H1 (cell line): ENCODE data around the gene SLC16A2. TPM values are rescaled to one million over a fixed set of nuclear protein-coding genes. Genes with fewer than 3 reads are reported as not detected.

Experiments used
- CTCF ChIA-PET: fragments of 300-600 bp; sonication (Branson Sonifier 250); formaldehyde crosslinking; loops from one replicate; lab custom pipeline; 2021; ENCODE audit not compliant: partially characterized antibody; lab: Charles Lee
- POLR2A ChIA-PET: fragments of 300-600 bp; sonication (Branson Sonifier 250); formaldehyde crosslinking; loops from one replicate; lab custom pipeline; 2021; ENCODE audit warnings: inconsistent platforms; ENCODE audit not compliant: partially characterized antibody; lab: Charles Lee
- DNase-seq, 2 experiments: peaks; one replicate each; pipeline versions ENCODE4 v3.0.0 to v3.0.0-alpha.2; 2010 to 2022; ENCODE audit warnings: low spot score in 2 of 2, low read depth in 1 of 2, mixed read lengths in 1 of 2
- FAIRE-seq: peaks from 2 replicates; lab custom pipeline; 2011; peaks lifted over from hg19 to GRCh38; lab: Jason Lieb, UNC
- H2AFZ ChIP-seq: 2 replicates; pipeline ENCODE4 v1.8.1; 2012; ENCODE audit warnings: low read length, inconsistent platforms
- H2AK5ac ChIP-seq: 2 replicates; pipeline ENCODE4 v1.6.1; 2013; ENCODE audit warnings: low read depth, low read length
- H2BK120ac ChIP-seq: replicated peaks from 2 replicates; pipeline ENCODE3; 2013; ENCODE audit warnings: low read depth, low read length, inconsistent platforms
- H2BK12ac ChIP-seq: 2 replicates; pipeline ENCODE4 v1.6.1; 2013; ENCODE audit warnings: low read depth, low read length
- H2BK15ac ChIP-seq: 2 replicates; pipeline ENCODE4 v1.6.1; 2013; ENCODE audit warnings: low read length
- H2BK20ac ChIP-seq: 2 replicates; pipeline ENCODE4 v1.6.1; 2013; ENCODE audit warnings: low read length
- H2BK5ac ChIP-seq: 2 replicates; pipeline ENCODE4 v1.6.1; 2013; ENCODE audit warnings: low read depth, low read length
- H3K14ac ChIP-seq: 2 replicates; pipeline ENCODE4 v1.6.1; 2013; ENCODE audit warnings: inconsistent platforms; ENCODE audit not compliant: insufficient read length
- H3K18ac ChIP-seq: 2 replicates; pipeline ENCODE4 v1.6.1; 2013; ENCODE audit warnings: low read length; ENCODE audit errors: extremely low read depth
- H3K23ac ChIP-seq: 2 replicates; pipeline ENCODE4 v1.6.1; 2013; ENCODE audit warnings: inconsistent platforms; ENCODE audit not compliant: insufficient read length
- H3K23me2 ChIP-seq: 2 replicates; pipeline ENCODE4 v1.6.1; 2013; ENCODE audit warnings: low read depth, low read length
- H3K27ac ChIP-seq: 2 replicates; pipeline ENCODE4 v1.6.1; 2011; ENCODE audit warnings: low read depth, low read length, inconsistent platforms
- H3K27me3 ChIP-seq, 4 experiments: replicated peaks in 1 of 4; 1 replicate in 1 of 4; 2 replicates in 3 of 4; pipeline versions ENCODE4 v1.6.1 to v1.8.1; 2011 to 2013; ENCODE audit warnings: low read length in 3 of 4, mild to moderate bottlenecking in 3 of 4, inconsistent platforms in 2 of 4, mixed read lengths in 2 of 4, moderate library complexity in 1 of 4; ENCODE audit not compliant: control insufficient read depth in 3 of 4, insufficient read depth in 3 of 4; ENCODE audit errors: extremely low read depth in 1 of 4
- H3K36me3 ChIP-seq, 4 experiments: 2 replicates each; pipeline versions ENCODE4 v1.6.1 to v1.8.1; 2011 to 2013; ENCODE audit warnings: mild to moderate bottlenecking in 4 of 4, low read length in 3 of 4, moderate library complexity in 2 of 4, control low read depth in 1 of 4, inconsistent platforms in 1 of 4; ENCODE audit not compliant: insufficient read depth in 4 of 4, control insufficient read depth in 2 of 4
- H3K4ac ChIP-seq: replicated peaks from 2 replicates; pipeline ENCODE3; 2013; ENCODE audit warnings: low read length, low read depth, mixed read lengths, inconsistent platforms; ENCODE audit not compliant: insufficient read length
- H3K4me1 ChIP-seq, 4 experiments: replicated peaks in 1 of 4; 1 replicate in 1 of 4; 2 replicates in 3 of 4; pipeline versions ENCODE4 v1.6.1 to v1.8.1; 2011 to 2013; ENCODE audit warnings: low read length in 3 of 4, inconsistent platforms in 2 of 4, mixed read lengths in 1 of 4; ENCODE audit not compliant: insufficient read depth in 4 of 4, control insufficient read depth in 3 of 4
- H3K4me2 ChIP-seq, 2 experiments: 2 replicates each; pipeline versions ENCODE4 v1.6.1 to v1.8.1; 2011 to 2013; ENCODE audit warnings: low read depth in 2 of 2, low read length in 2 of 2, control low read depth in 1 of 2, inconsistent platforms in 1 of 2, mild to moderate bottlenecking in 1 of 2; ENCODE audit not compliant: insufficient read depth in 1 of 2
- H3K4me3 ChIP-seq, 4 experiments: fragments of 200-600, 300-600 bp in 1 of 4; sonication (generic), shearing (Covaris generic), sonication (Bioruptor Twin) in 1 of 4; 2 replicates each; pipeline versions ENCODE4 v1.5.1 to v1.8.1; 2011 to 2016; ENCODE audit warnings: low read length in 4 of 4, low read depth in 3 of 4, control low read depth in 2 of 4, inconsistent platforms in 2 of 4, mild to moderate bottlenecking in 2 of 4, mixed read lengths in 1 of 4, moderate library complexity in 1 of 4; ENCODE audit not compliant: insufficient read depth in 2 of 4; ENCODE audit errors: extremely low read depth in 1 of 4
- H3K56ac ChIP-seq: replicated peaks from 2 replicates; pipeline ENCODE3; 2013; ENCODE audit warnings: low read depth, mild to moderate bottlenecking, mixed read lengths, low read length, inconsistent platforms; ENCODE audit not compliant: insufficient read length
- H3K79me1 ChIP-seq: 2 replicates; pipeline ENCODE4 v1.6.1; 2013; ENCODE audit warnings: low read depth, low read length, control low read depth
- H3K79me2 ChIP-seq, 2 experiments: 2 replicates each; pipeline versions ENCODE4 v1.6.1 to v1.8.1; 2012 to 2013; ENCODE audit warnings: low read length in 2 of 2, mild to moderate bottlenecking in 2 of 2, inconsistent platforms in 1 of 2; ENCODE audit not compliant: insufficient read depth in 2 of 2, control insufficient read depth in 1 of 2
- H3K9ac ChIP-seq, 4 experiments: replicated peaks in 1 of 4; 1 replicate in 1 of 4; 2 replicates in 3 of 4; pipeline versions ENCODE4 v1.6.1 to v1.8.1; 2011 to 2013; ENCODE audit warnings: low read depth in 3 of 4, low read length in 3 of 4, control low read depth in 2 of 4, mild to moderate bottlenecking in 2 of 4, moderate library complexity in 2 of 4, inconsistent platforms in 1 of 4; ENCODE audit errors: extremely low read depth in 1 of 4
- H3K9me3 ChIP-seq, 2 experiments: 2 replicates each; pipeline versions ENCODE4 v1.6.1 to v1.8.1; 2012 to 2013; ENCODE audit warnings: mild to moderate bottlenecking in 2 of 2, moderate library complexity in 2 of 2, control low read depth in 1 of 2, inconsistent platforms in 1 of 2, low read depth in 1 of 2, low read length in 1 of 2, mixed read lengths in 1 of 2; ENCODE audit not compliant: insufficient read depth in 2 of 2
- H4K20me1 ChIP-seq, 2 experiments: replicated peaks in 1 of 2; 2 replicates each; pipeline versions ENCODE3 to v1.8.1; 2011 to 2013; ENCODE audit warnings: inconsistent platforms in 2 of 2, low read length in 2 of 2, mild to moderate bottlenecking in 1 of 2; ENCODE audit not compliant: insufficient read depth in 2 of 2, control insufficient read depth in 1 of 2
- H4K5ac ChIP-seq: 2 replicates; pipeline ENCODE4 v1.6.1; 2013; ENCODE audit warnings: low read length, low read depth, mixed read lengths, inconsistent platforms; ENCODE audit not compliant: insufficient read length
- H4K8ac ChIP-seq: 2 replicates; pipeline ENCODE4 v1.8.0; 2013; ENCODE audit warnings: mild to moderate bottlenecking, moderate library complexity, low read length, inconsistent platforms; ENCODE audit not compliant: insufficient read depth; ENCODE audit errors: extremely low read depth
- H4K91ac ChIP-seq: replicated peaks from 2 replicates; pipeline ENCODE3; 2013; ENCODE audit warnings: low read length, mixed read lengths, inconsistent platforms; ENCODE audit not compliant: insufficient read length
- CHD2 ChIP-seq: IDR thresholded peaks from 2 replicates; pipeline ENCODE4 v1.6.1; 2012; ENCODE audit warnings: low read length, improper control_type of control experiment
- GTF2F1 ChIP-seq: IDR thresholded peaks from 2 replicates; pipeline ENCODE4 v1.6.1; 2012; ENCODE audit warnings: low read depth, low read length, improper control_type of control experiment, borderline replicate concordance
- JUND ChIP-seq: IDR thresholded peaks from 2 replicates; pipeline ENCODE4 v1.6.1; 2011; ENCODE audit warnings: mild to moderate bottlenecking, improper control_type of control experiment, low read length
- POLR2A ChIP-seq, 2 experiments: IDR thresholded peaks; 1 replicate in 1 of 2; 2 replicates in 1 of 2; pipeline ENCODE4 v1.6.1; 2011; ENCODE audit warnings: low read depth in 2 of 2, low read length in 2 of 2, mild to moderate bottlenecking in 2 of 2; ENCODE audit errors: control extremely low read depth in 1 of 2
- RAD21 ChIP-seq, 2 experiments: IDR thresholded peaks in 1 of 2; conservative IDR thresholded peaks in 1 of 2; 2 replicates each; pipeline ENCODE4 v1.6.1; 2011; ENCODE audit warnings: low read depth in 2 of 2, low read length in 2 of 2, improper control_type of control experiment in 1 of 2, inconsistent platforms in 1 of 2, mild to moderate bottlenecking in 1 of 2, moderate library complexity in 1 of 2
- RNF2 ChIP-seq: fragments of 200-900, 300-1000 bp; sonication (generic); IDR thresholded peaks from 2 replicates; pipeline ENCODE4 v1.7.1; 2016; ENCODE audit warnings: borderline replicate concordance, low read depth, mild to moderate bottlenecking, antibody characterized with exemption, low read length; ENCODE audit not compliant: poor library complexity, severe bottlenecking; ENCODE audit errors: missing control alignments
- SP1 ChIP-seq: IDR thresholded peaks from 2 replicates; pipeline ENCODE4 v1.6.1; 2011; ENCODE audit warnings: low read depth, low read length
- SP2 ChIP-seq: IDR thresholded peaks from 2 replicates; pipeline ENCODE4 v1.6.1; 2012; ENCODE audit warnings: mild to moderate bottlenecking, low read length, inconsistent platforms
- WGBS, 2 experiments: shearing (Covaris generic) in 1 of 2; methylation state at CpG; one replicate each; pipeline versions ENCODE4 v1.1.6 to v1.1.7; 2013 to 2015; ENCODE audit warnings: low lambda C conversion rate in 2 of 2, mixed read lengths in 2 of 2, inconsistent platforms in 1 of 2, low coverage in 1 of 2, missing lambda C conversion rate in 1 of 2; ENCODE audit not compliant: insufficient replicate concordance in 2 of 2, insufficient coverage in 1 of 2, insufficient read length in 1 of 2; ENCODE audit errors: extremely low coverage in 1 of 2, missing lambda C conversion rate in 1 of 2; 5-methylcytosine and 5-hydroxymethylcytosine counted together
- polyA plus RNA-seq, 7 experiments: library from polyadenylated mRNA; depleted of rRNA in 3 of 7; stranded (reverse) in 5 of 7; unstranded in 2 of 7; fragments of >200 nt in 5 of 7; fragments of 200-250 nt in 2 of 7; gene quantifications; 1 replicate in 5 of 7; 2 replicates in 1 of 7; 4 replicates in 1 of 7; pipeline versions ENCODE4 v1.2.1 to v1.2.3, GENCODE V29; 2011 to 2013; ENCODE audit warnings: missing spikeins in 2 of 7, mixed read lengths in 2 of 7
- total RNA-seq: library from RNA; stranded (reverse); fragmentation: NEBNext Ultra II Directional; extraction: Animal tissue kit (Norgen Biotek cat#: 25700); gene quantifications from 2 replicates; pipeline ENCODE4 v1.2.1, GENCODE V29; 2021

The SLC16A2 gene
- total and polyA plus RNA-seq, 2 of the 8 experiments (the other 6 are each of a cell fraction or from before 2014, with no cell fraction given) = 24.4 to 32.2 TPM

DNA sequence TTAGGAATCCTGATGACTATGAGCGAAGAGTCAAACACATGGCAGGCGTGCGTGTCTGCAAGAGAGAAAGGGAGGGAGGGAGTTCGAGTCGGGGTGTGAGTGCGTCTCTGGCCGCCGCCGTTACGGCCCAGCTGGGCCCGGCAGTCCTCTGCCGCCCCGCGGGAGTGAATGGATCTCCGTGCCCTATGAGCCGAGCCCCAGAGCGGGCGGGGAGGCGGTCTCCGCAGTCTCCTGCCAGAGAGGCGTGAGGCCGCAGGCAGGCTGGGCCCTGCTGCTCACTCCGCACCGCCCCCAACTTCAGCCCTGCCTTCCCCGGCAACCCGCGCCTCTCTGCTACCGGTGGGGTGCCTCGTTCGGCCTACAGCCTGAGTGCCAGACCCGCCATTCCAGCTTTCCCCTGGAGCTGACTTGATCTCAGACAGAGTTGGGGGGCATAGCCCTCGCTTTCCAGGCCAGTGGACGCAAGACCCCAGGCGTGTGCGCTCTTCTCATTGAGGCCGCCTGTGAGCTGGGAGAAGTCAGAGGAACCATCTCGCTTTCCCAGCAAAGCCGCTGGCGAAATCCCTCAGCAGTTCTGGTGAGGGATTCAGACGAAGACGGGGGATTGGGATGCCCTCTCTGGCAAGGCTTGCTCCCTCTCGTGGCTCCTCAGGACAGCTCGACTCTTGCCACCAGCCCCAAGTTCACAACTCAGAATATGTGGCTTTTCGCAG, 1.4 kb downstream of the SLC16A2 start:
- 3% methylated on average over 28 of the region's 44 CpGs; no CpG with 5 or more reads in 1 of the 2 experiments for WGBS, 2 experiments
- H4K5ac ChIP-seq = no peak overlapping the region
- no peak overlapping the region for H2BK20ac ChIP-seq
- H2AK5ac ChIP-seq = no peak overlapping the region
- no peak overlapping the region for H2BK12ac ChIP-seq
- no peaks in the 10 kb centered on the region; a peak in 1 of 7 replicates for H3K27me3 ChIP-seq
- peak overlapping the region; percentile 44 to 67 (median 53); a peak in 6 of 7 replicates for H3K9ac ChIP-seq
- no peaks in the 10 kb centered on the region for H4K20me1 ChIP-seq
- H2BK120ac ChIP-seq = no peak overlapping the region
- no peak overlapping the region for H3K23ac ChIP-seq
- H2AFZ ChIP-seq = 0 out of 2 replicates have a peak overlapping the region, but pooled peaks have one; percentile 82
- peaks cover 17% of the 10 kb centered on the region for H3K23me2 ChIP-seq
- no peak overlapping the region for H2BK15ac ChIP-seq
- no peak overlapping the region for H3K14ac ChIP-seq
- H4K8ac ChIP-seq = peak overlapping the region; percentile 85; the same call in 1 of the 2 replicates
- no peaks in the 10 kb centered on the region for H3K79me1 ChIP-seq
- DNase-seq (peak in 1 of 2 experiments; percentile 70), FAIRE-seq (no peak)
- peak overlapping the region; percentile 88 to 96 for H3K4me2 ChIP-seq
- no peaks in the 10 kb centered on the region for H3K36me3 ChIP-seq
- no peak overlapping the region for H4K91ac ChIP-seq
- peak overlapping the region; percentile 71; the same call in 1 of the 2 replicates for H3K18ac ChIP-seq
- peak overlapping the region; percentile 61; the same call in 1 of the 2 replicates for H3K27ac ChIP-seq
- H3K56ac ChIP-seq = no peak overlapping the region
- ChIA-PET POLR2A (interaction anchor here (1.1 to 1.8 kb wide), 4 partner anchors 9 to 114 kb away, joined by 3 to 7 read pairs (median 4); no protein-coding TSS in a partner anchor), CTCF (interaction anchor here (0.6 to 1.8 kb wide), 5 partner anchors 10 to 112 kb away, joined by 3 to 5 read pairs (median 5); no protein-coding TSS in a partner anchor)
- H3K9me3 ChIP-seq = no peaks in the 10 kb centered on the region
- no peak overlapping the region for H2BK5ac ChIP-seq
- no peaks in the 10 kb centered on the region for H3K79me2 ChIP-seq
- H3K4me1 ChIP-seq = peaks cover 0 to 8% (median 3%) of the 10 kb centered on the region in 4 experiments; a peak in 4 of 7 replicates
- H3K4ac ChIP-seq = no peak overlapping the region
- H3K4me3 ChIP-seq = peak overlapping the region; percentile 55 to 73 (median 66)
- TF ChIP-seq RAD21 (IDR thresholded peaks at IDR 0.05 in 1 of 2, conservative IDR thresholded peaks at IDR 0.05 in 1 of 2; ENCODE audit: low read depth in 2 of 2, low read length in 2 of 2) (peak in 1 of 2 experiments; percentile 20; a peak in 1 of 4 replicates), CHD2 (no peak), SP1 (no peak), GTF2F1 (no peak), POLR2A (IDR thresholded peaks at IDR 0.05; ENCODE audit: control extremely low read depth in 1 of 2, low read depth in 2 of 2, low read length in 2 of 2) (peak in 1 of 2 experiments; percentile 56; a peak in 1 of 3 replicates), JUND (no peak), RNF2 (no peak), SP2 (no peak)
